Amygdala (tissue), 56 donors: ENCODE results near the gene MROH8.

Experiments
- DNase-seq, 56 donors: peaks; one replicate each; lab custom pipeline; 2025; lab: John Stamatoyannopoulos, UW

The MROH8 gene

GRCh38 chr20:37200926-37201826 lies 21.8 kb upstream of the MROH8 start:
- no peak for DNase-seq

DNA sequence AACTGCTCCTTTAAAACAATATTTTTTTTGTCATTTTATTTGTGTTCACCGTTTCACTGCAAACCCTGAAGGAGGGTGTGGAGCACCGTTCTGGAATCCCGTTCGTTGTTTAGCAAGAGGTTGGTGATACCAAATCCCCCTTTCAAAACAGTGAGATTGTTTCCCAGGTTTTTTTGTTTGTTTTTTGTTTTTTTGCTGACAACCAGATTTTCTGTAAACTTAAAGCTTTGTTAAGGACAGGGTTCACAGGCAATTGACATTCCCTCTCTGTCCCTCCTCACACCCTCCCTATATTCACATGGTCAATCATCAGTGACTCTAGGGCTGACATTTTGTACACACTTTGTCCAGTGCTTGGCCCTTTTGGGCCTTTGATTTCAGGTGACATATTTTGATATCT lies 21.0 kb upstream of the MROH8 start:
- DNase-seq, result no peak

DNA sequence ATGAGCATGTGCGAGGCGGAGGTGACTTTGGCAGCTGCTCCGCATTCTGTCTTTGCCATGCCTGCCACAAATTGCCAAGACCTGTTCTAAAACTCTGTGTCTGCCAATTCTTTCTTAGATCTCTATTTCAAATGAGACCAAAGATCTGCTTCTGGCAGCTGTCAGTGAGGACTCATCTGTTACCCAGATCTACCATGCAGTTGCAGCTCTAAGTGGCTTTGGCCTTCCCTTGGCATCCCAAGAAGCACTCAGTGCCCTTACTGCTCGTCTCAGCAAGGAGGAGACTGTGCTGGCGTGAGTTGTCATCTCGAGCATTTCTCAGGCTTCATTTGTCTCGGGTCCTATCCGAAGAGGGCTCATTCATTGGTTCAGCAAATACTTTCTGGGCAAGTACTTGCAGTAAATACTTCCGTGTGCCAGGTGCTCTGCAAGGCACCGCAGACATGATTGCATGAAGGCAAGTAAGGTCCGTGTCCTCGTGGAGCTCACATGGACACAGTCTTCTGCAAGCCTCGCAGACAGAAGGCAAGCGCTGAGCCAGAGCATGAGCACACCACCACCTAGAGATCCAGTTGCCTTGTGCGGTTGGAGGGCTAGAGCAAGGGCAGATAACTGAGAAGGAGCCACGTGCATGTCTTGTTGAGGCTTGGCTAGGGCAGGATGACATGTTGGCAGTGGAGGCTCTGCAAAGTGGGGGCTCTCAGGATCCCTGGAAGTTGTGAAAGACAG lies 19.7 kb upstream of the MROH8 start:
- DNase-seq, result no peak

DNA sequence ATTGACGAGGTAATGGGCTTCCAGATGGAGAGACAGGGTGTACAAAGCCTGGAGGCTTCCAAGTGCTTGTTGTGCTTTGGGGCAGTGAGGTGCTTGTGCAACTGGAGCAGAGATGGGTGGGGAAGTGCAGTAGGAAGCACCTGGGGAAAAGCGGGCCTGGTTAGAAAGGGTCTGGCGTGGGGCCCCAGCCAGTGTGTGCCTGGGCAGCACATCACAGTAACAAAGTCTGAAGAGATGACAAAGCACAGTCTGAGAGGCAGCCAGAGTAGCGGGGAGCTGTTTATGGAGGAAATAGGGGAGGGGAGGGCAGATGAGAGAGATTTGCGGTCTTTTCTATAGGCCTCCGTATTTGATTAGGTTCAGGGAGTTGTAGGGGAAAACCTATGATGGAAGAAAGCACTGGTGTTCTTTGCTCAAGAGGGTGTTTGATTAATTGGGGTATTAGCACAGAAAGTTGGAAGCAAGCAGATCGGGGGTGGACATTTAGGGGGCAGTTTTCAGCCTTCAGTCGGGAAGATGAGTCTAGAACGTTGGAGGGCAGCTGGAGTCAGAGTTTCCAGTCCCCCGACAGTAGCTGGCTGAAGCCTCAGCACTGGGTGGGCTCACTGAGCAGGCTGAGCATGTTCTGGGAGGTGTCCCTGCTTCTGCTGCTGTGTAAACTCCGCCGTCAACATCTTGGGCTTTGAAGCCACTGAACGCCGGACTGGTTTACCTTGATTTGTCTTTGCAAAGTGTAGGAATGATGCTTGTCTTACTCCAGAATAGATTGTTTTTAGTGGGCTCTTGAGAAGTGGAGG lies 15.5 kb upstream of the MROH8 start:
- DNase-seq, result no peak

- DNase-seq, result peak in 1 of 56 donors; percentile 22
Observed at GRCh38 chr20:37193821-37194220, 14.5 kb upstream of the MROH8 start.

DNA sequence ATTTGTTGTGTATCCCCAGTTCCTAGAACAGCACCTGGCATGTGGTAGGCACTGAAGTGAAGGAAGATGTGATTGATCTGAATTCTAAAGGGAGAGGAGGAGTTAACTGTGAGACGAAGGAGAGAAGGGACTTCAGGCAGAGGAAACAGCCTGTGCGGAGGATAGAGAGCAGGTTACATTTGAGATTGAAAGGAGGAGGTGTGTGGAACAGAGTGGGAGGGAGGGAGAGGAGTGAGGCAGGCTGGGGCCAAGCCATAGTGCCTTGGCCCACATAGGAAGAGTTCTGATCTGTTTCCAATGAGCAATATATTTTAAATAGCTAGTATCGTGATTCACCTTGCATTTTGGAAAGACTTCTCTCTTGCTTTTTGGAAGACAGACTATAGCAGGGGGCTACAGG lies 13.9 kb upstream of the MROH8 start:
- peak in 2 of 56 donors; percentile 22 to 23 for DNase-seq

DNA sequence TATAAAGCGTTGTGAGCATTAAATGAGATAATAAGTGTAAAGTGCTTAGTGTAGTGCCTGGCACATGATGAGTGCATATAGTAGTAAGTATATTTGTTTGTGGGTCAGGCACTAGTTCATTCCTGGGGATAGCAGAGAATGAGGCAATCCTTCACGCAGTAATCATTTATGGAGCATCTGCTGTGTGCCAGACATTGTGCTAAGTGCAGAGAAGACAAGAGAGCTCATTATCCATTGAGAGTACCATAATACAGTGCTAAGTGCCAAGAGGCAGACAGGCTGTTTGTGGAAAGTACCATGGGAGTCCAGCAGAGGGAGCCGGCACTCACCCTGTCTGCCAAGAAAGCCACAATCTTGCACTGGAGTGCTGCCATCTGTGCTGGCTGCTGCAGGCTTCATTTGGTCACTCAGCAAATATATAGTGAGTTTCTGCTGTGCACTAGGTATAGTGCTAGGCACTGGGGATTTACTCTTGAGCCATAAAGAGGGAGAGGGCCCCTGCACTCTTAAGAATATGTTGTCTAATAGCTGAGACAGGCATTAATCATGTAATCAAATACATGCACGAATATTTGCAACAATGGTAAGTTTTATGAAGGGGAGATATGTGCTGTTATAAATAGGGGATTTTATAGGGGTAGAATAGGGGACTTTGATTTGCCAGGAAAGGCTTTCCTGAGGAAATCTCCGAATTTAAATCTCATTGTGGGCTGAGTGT lies 12.9 kb upstream of the MROH8 start:
- peak in 55 of 56 donors; percentile 17 to 98 (median 87) for DNase-seq

- no peak for DNase-seq
Observed at GRCh38 chr20:37190354-37191112, 11.2 kb upstream of the MROH8 start.

DNA sequence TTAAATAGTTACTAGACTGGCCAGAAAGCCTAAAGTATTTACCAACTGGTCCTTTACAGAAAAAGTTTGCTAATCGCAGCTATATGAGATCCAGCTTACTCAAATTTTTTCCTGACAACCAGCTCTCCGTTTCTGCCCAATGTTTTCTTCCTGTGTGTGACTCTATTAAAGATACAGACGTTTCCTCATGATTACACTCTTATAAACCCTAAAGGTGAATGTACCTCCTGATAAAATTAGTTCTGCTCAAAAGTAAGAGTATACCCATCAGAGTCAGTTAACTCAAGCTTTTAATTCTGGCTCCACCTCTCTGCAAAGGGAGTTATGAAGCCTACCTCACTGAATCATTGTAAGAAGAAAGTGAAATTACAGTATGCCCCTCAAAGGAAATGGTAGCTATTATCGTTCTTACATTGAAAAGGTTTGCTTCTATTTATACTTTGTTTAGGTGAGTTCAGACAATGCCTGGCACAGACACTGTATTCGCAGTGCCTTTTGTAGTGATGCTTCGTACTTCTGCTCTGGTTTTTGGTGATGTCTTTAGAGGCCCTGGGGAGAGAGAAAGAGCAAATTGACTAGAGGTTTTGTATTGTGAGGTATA lies 10.2 kb upstream of the MROH8 start:
- no peak for DNase-seq

GRCh38 chr20:37188787-37189186 lies 9.4 kb upstream of the MROH8 start:
- no peak for DNase-seq

DNA sequence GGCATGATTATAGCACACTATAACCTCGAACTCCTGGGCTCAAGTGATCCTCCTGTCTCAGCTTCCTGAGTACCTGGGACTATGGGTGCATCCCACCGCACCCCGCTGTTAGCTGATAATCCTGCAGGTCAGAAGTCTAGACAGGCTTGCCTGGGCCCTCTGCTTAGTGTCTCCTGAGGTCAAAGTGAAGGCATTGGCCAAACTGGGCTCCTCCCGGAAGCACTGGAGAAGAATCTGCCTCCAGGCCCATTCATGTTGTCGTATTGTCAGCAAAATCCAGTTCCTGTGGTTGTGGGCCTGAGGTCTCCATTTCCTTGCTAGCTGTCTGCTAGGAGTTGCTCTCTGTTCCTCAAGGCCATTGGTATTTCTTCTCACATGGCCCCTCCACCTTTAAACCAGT lies 6.3 kb upstream of the MROH8 start:
- DNase-seq, result no peak

DNA sequence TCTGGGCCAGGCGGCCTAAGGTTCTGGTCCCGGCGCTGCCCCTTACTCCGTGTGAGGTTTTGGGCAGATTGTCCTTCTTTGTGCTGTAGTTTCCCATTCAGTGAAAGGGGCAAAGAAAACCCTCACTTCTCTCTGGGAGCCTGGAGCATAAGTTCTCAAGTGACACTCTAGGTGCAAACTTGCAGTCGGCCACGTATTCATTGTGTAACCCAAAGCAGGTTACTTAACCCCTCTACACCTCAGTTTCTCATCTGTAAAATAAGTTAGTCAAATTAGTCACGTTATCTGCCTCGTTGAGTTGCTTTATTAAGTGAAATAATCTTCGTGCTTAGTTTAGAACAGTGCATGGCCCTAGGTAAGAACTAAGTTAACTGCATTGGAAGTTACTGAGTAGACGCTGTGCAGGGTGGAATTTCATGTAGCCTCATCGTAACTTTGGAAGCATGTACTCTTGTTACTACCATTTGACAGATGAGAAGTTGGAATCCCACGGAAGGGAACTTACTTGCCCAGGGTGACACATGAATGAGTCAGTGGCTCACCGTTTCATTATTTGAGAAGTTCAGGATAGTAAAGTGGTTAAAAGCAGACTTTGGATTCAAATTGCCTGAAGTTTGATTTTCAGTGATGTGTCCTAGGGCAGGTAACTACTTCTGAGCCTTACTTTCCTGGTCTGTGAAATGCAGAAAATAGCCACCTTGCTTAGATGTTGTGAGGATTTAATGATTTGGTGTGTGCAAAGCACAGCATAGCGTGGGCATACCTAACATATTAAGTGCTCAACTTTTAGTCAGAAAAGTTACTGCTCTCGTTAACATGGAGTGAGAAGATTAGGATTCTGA lies 556 bp upstream of the MROH8 start:
- DNase-seq, result no peak

GRCh38 chr20:37172836-37173235 lies 6.5 kb downstream of the MROH8 start:
- no peak for DNase-seq

DNA sequence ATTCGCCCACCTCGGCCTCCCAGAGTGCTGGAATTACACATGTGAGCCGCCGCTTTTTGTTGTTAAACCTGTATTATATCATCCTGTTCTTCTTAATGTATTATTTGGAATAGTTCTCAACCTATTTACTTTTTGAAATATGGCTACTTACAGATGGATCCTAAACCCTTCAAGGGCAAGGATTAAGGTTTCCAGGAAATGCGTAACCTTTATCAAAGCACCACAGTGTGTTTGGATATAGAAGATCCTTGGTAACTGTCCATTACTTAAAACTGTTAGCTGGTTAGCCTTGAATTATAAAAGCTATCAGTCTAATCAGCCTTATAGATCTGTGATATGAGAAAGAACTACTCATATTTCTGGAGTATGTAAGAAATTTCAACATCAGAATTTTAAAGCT lies 12.5 kb downstream of the MROH8 start:
- DNase-seq, result no peak

- DNase-seq, result no peak
Observed at GRCh38 chr20:37165031-37165430, 14.3 kb downstream of the MROH8 start.

GRCh38 chr20:37163832-37164554 lies 15.4 kb downstream of the MROH8 start:
- DNase-seq, result no peak

- no peak for DNase-seq
Observed at GRCh38 chr20:37162646-37163045, 16.7 kb downstream of the MROH8 start.
